HG02973 (cell line): ENCODE results near the gene ANAPC13.
A peak's percentile ranks its signal among the peaks of the same experiment; 100 is the strongest.

Experiments used
- ATAC-seq: cut with Tn5 transposase; IDR thresholded peaks from one replicate; pipeline ENCODE4 v1.9.1; 2021; ENCODE audit warnings: moderate library complexity; ENCODE audit not compliant: unreplicated experiment

Gene ANAPC13

GRCh38 chr3:134485718-134486576 is at the start of gene ANAPC13, which contains the start of gene CEP63:
Gene ANAPC13, minus strand, starts transcription at chr3:134485985. Its CDS starts 3,081 bp downstream, at chr3:134482904.
Gene CEP63, plus strand, starts transcription at chr3:134486057. Its CDS starts 9,264 bp downstream, at chr3:134495321.
- peak; percentile 74 for ATAC-seq

GRCh38 chr3:134535186-134535970 is 49.6 kb upstream of the ANAPC13 start:
- no peak for ATAC-seq

- no peak for ATAC-seq
Measured at GRCh38 chr3:134533493-134533892, 47.7 kb upstream of the ANAPC13 start.

GRCh38 chr3:134527538-134528186 is 41.9 kb upstream of the ANAPC13 start:
- ATAC-seq, result no peak

GRCh38 chr3:134527037-134527436 is 41.3 kb upstream of the ANAPC13 start:
- ATAC-seq, result no peak

GRCh38 chr3:134526319-134526718 is 40.5 kb upstream of the ANAPC13 start:
- ATAC-seq, result no peak

GRCh38 chr3:134525293-134525692 is 39.5 kb upstream of the ANAPC13 start:
- no peak for ATAC-seq

GRCh38 chr3:134522541-134522940 is 36.8 kb upstream of the ANAPC13 start:
- ATAC-seq, result no peak

- no peak for ATAC-seq
Measured at GRCh38 chr3:134517791-134518190, 32.0 kb upstream of the ANAPC13 start.

- ATAC-seq, result no peak
Measured at GRCh38 chr3:134516905-134517304, 31.1 kb upstream of the ANAPC13 start.

GRCh38 chr3:134511500-134511899 is 25.7 kb upstream of the ANAPC13 start:
- ATAC-seq, result no peak

GRCh38 chr3:134505485-134505884 is 19.7 kb upstream of the ANAPC13 start:
- ATAC-seq, result no peak

- no peak for ATAC-seq
Measured at GRCh38 chr3:134504132-134504531, 18.3 kb upstream of the ANAPC13 start.

- no peak for ATAC-seq
Measured at GRCh38 chr3:134503266-134503665, 17.5 kb upstream of the ANAPC13 start.

GRCh38 chr3:134496471-134497071 is 10.8 kb upstream of the ANAPC13 start:
- ATAC-seq, result no peak

GRCh38 chr3:134495980-134496379 is 10.2 kb upstream of the ANAPC13 start:
- no peak for ATAC-seq

GRCh38 chr3:134494495-134494894 is 8.7 kb upstream of the ANAPC13 start:
- no peak for ATAC-seq

GRCh38 chr3:134487406-134487805 is 1.6 kb upstream of the ANAPC13 start:
- ATAC-seq, result no peak

- peak; percentile 9 for ATAC-seq
Measured at GRCh38 chr3:134486577-134487041, 824 bp upstream of the ANAPC13 start.

- no peak for ATAC-seq
Measured at GRCh38 chr3:134485075-134485717, 589 bp downstream of the ANAPC13 start.
